ENCODE data around the gene TCEAL6. TPM values are rescaled to one million over a fixed set of nuclear protein-coding genes. Genes with fewer than 3 reads are reported as not detected.

Gene TCEAL6
- total and polyA plus RNA-seq, 2 donors (not counting 3 experiments of a cell fraction or from before 2014, with no cell fraction given): not detected

- Histone ChIP-seq H3K4me1 (ENCODE audit: control insufficient read depth, extremely low read depth, insufficient read depth, low read length) (no peaks in the 10 kb centered on the region), H3K79me2 (ENCODE audit: control insufficient read depth, insufficient read depth, low read length) (no peaks in the 10 kb centered on the region), H3K27me3 (ENCODE audit: control insufficient read depth in 2 of 2, insufficient read depth in 2 of 2, low read length in 2 of 2) (peaks cover under 1 to 1% of the 10 kb centered on the region in 2 experiments), H3K9me3 (replicated peaks; ENCODE audit: control insufficient read depth, insufficient read depth, low read length) (no peaks in the 10 kb centered on the region), H3K9ac (replicated peaks; ENCODE audit: extremely low read depth, insufficient read depth, low read length) (no peak overlapping the region), H3K4me3 (replicated peaks in 1 of 3; ENCODE audit: insufficient read depth in 1 of 3, low read depth in 1 of 3, low read length in 3 of 3) (no peak overlapping the region), H3K36me3 (ENCODE audit: control insufficient read depth in 2 of 2, extremely low read depth in 1 of 2, insufficient read depth in 2 of 2, low read length in 2 of 2) (no peaks in the 10 kb centered on the region), H3K9me1 (replicated peaks; ENCODE audit: control insufficient read depth, extremely low read depth, insufficient read depth, low read length) (no peaks in the 10 kb centered on the region), H2AFZ (ENCODE audit: low read depth, low read length) (no peak overlapping the region), H3K4me2 (ENCODE audit: insufficient read depth, low read length) (no peak overlapping the region), H3K27ac (ENCODE audit: insufficient read depth, low read depth, low read length) (no peak overlapping the region), H4K20me1 (replicated peaks; ENCODE audit: control insufficient read depth, extremely low read depth, insufficient read depth, low read length) (no peaks in the 10 kb centered on the region)
- FAIRE-seq (no peak), DNase-seq (ENCODE audit: low read depth, low spot score) (peak; percentile 1)
- dilution Hi-C loops (cut with MboI; ENCODE audit: extremely low pct_ligation_motif_present, low sequenced_read_pairs) (no loop called here), intact Hi-C loops (cut with micrococcal nuclease) (no loop called here)
- ChIA-PET CTCF (no interaction called here), POLR2A (no interaction called here)
- TF ChIP-seq MAX (IDR thresholded peaks at IDR 0.05; ENCODE audit: insufficient read depth, insufficient read length) (no peak), POLR2AphosphoS5 (IDR thresholded peaks at IDR 0.05; ENCODE audit: insufficient read depth, low read depth, low read length) (no peak), CTCF (IDR thresholded peaks at IDR 0.05; ENCODE audit: extremely low read depth in 1 of 2, insufficient read depth in 1 of 2, low read depth in 1 of 2, low read length in 2 of 2) (no peak), GATA2 (IDR thresholded peaks at IDR 0.05; ENCODE audit: insufficient read depth, insufficient read length, low read depth, low read length) (no peak), JUN (IDR thresholded peaks at IDR 0.05; ENCODE audit: borderline replicate concordance, insufficient read depth, insufficient read length, low read depth) (no peak), FOS (IDR thresholded peaks at IDR 0.05; ENCODE audit: borderline replicate concordance, insufficient read depth, low read length) (no peak), EZH2 (IDR thresholded peaks at IDR 0.05; ENCODE audit: borderline replicate concordance, low read depth, low read length, severe bottlenecking) (no peak)
- BruUV-seq (replicated peaks): no TSS peak
Measured at GRCh38 chrX:102138064-102138463, 4.2 kb downstream of the TCEAL6 start.

Measured in endothelial cell of umbilical vein (primary cell).